ENCODE measurements around the gene CBX8.

The CBX8 gene

DNA sequence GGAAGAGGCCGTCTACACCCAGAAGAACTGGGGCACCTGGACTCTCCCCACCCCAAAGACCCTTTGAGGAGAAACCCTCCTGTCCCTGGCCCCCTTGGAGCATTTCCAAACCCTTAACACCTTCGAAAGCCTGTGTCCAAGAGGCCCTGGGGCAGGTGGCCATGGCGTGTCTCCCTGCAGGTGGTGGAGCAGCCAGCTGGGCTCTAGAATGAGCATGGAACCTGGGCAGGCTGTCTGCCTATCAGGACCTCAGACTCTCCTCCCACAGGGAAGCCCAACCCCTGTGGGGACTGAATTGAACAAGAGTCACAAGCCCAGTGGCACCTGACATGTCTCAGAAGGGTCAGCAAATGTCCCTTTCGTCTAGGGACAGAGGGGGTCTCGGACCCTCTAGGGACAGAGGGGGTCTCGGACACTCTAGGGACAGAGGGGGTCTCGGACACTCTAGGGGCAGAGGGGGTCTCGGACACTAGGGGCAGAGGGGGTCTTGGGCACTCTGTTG is 33.9 kb upstream of the CBX8 start:
- DNase-seq (ENCODE audit: low read depth), result no peak
- TF ChIP-seq, protein P1, sequence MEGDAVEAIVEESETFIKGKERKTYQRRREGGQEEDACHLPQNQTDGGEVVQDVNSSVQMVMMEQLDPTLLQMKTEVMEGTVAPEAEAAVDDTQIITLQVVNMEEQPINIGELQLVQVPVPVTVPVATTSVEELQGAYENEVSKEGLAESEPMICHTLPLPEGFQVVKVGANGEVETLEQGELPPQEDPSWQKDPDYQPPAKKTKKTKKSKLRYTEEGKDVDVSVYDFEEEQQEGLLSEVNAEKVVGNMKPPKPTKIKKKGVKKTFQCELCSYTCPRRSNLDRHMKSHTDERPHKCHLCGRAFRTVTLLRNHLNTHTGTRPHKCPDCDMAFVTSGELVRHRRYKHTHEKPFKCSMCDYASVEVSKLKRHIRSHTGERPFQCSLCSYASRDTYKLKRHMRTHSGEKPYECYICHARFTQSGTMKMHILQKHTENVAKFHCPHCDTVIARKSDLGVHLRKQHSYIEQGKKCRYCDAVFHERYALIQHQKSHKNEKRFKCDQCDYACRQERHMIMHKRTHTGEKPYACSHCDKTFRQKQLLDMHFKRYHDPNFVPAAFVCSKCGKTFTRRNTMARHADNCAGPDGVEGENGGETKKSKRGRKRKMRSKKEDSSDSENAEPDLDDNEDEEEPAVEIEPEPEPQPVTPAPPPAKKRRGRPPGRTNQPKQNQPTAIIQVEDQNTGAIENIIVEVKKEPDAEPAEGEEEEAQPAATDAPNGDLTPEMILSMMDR (conservative IDR thresholded peaks at IDR 0.05; ENCODE audit: control insufficient read depth, insufficient read depth, low read depth, low read length), result no peak
- H3K4me3 ChIP-seq (ENCODE audit: control insufficient read depth, low read depth, low read length), result no peak overlapping the region

DNA sequence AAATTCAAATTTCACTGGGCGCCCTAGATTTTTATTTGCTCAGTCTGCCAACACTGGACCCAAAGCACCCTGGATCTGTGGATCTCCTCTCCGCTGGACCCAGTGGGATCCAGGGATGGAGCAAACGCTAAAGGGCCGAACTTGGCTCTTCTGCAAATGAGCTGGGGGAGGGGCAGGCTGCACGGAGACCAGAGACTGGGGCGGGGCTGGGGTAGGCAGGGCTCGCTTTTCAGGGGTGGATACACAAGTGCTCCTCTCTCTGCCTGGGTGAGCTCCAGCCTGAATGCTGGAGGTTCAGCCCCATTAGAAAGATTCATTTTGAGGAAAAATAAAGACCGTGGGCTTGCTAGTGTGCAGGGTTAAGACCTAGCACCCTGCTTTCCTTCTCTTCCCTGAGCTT is 33.4 kb upstream of the CBX8 start:
- H3K4me3 ChIP-seq (ENCODE audit: control insufficient read depth, low read depth, low read length), result no peak overlapping the region
- no peak for DNase-seq (ENCODE audit: low read depth)
- TF ChIP-seq, protein P1 (conservative IDR thresholded peaks at IDR 0.05; ENCODE audit: control insufficient read depth, insufficient read depth, low read depth, low read length), result no peak

DNA sequence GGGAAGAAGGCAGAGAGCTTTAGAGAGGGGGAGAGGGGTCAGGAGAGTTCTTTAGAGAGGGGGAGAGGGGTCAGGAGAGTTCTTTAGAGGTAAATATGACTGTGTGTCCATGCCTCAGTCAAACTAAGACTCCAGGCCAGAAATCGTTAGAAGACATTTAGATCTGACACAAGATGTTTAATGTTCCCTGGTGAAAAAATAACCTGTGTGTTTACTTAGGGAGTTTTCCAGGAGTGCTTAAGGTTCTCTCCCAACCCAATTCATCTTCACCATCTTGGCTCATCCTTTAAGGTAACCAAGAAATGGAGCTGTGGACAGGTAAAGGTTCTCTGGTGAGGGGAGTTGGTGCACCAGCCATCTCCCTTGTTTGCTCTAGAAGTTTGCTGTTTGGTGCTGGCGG is 32.6 kb upstream of the CBX8 start:
- TF ChIP-seq, protein P1 (conservative IDR thresholded peaks at IDR 0.05; ENCODE audit: control insufficient read depth, insufficient read depth, low read depth, low read length), result no peak
- no peak overlapping the region for H3K4me3 ChIP-seq (ENCODE audit: control insufficient read depth, low read depth, low read length)
- no peak for DNase-seq (ENCODE audit: low read depth)

DNA sequence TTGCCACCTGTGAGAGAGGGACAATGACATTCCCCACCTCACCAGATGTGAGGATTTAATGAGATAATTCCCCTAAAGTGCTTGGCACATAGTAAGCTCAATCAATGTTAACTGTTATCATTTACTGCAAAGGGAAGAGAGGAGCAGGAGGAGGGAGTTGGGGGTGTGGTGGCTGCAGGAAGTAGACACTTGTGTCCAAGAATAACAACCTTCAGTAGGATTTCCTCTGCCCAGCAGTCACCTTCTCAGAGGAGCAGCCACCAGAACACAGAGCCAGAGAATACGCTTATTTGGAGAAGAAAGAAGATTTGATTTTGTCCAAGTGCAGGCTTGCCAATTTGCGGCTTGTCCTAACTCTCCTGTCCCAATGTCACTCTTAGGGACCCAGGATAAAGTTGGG is 32.1 kb upstream of the CBX8 start:
- DNase-seq (ENCODE audit: low read depth), result no peak
- no peak overlapping the region for H3K4me3 ChIP-seq (ENCODE audit: control insufficient read depth, low read depth, low read length)
- TF ChIP-seq, protein P1 (conservative IDR thresholded peaks at IDR 0.05; ENCODE audit: control insufficient read depth, insufficient read depth, low read depth, low read length), result no peak

DNA sequence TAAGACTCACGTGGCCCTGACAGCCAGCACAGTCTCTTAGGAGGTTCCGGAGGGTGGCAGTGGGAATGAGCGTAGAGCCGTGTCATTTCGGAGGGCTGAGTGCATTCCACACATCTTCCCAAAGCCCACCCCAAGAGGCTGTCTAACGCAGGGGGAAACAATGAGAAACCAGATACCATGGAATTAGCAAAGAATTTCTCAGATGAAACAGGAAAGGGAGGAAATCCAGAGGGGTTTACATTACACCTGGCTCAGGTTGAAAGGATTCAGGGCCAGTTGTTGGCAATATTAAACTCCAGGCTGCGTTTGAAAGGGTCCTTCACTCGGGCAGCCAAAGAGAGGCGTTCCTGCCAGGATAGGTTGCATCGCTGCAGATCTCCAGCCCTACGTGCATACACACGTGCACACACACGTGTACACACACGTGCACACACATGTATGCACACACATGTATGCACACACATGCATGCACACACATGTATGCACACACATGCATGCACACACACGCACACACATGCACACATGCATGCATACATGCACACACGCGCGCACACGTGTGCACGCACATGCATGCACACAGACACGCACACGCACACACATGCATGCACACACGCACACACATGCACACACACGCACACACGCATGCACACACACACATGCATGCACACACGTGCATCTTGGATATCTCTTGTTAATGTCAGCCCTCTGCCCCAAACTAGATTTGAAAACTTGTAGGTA is 30.1 kb upstream of the CBX8 start:
- TF ChIP-seq, protein P1 (conservative IDR thresholded peaks at IDR 0.05; ENCODE audit: control insufficient read depth, insufficient read depth, low read depth, low read length), result no peak
- no peak for DNase-seq (ENCODE audit: low read depth)
- no peak overlapping the region for H3K4me3 ChIP-seq (ENCODE audit: control insufficient read depth, low read depth, low read length)

DNA sequence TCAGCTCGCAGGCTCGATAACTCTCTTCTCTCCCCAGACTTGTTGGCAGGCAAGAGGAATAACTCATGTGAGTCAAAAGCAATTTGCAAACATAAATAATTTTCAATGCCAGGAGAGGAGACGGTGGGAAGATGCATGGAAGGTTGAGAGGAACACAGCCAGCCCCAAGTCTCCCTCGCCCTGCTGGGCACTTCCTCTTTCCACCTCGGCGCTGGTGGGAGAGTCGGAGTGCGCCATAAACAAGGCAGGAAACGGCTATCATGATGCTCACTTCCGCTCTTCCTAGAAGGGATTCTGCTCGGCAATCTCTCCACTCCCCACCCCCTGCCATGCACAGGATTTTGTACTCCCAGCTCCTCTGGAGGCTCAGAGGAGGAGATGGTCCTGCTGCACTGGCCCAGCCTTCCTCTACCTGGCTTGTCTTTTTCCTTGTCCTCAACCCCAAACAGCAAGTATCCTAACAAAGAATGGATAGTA is 29.4 kb upstream of the CBX8 start:
- no peak overlapping the region for H3K4me3 ChIP-seq (ENCODE audit: control insufficient read depth, low read depth, low read length)
- TF ChIP-seq, protein P1 (conservative IDR thresholded peaks at IDR 0.05; ENCODE audit: control insufficient read depth, insufficient read depth, low read depth, low read length), result no peak
- no peak for DNase-seq (ENCODE audit: low read depth)
